HG03060 (cell line): ENCODE measurements around the gene RNASEH2B.

Experiments
- ATAC-seq: cut with Tn5 transposase; IDR thresholded peaks from one replicate; pipeline ENCODE4 v1.9.1; 2021; ENCODE audit warnings: low read depth, moderate number of reproducible peaks; ENCODE audit not compliant: unreplicated experiment

Gene RNASEH2B

DNA sequence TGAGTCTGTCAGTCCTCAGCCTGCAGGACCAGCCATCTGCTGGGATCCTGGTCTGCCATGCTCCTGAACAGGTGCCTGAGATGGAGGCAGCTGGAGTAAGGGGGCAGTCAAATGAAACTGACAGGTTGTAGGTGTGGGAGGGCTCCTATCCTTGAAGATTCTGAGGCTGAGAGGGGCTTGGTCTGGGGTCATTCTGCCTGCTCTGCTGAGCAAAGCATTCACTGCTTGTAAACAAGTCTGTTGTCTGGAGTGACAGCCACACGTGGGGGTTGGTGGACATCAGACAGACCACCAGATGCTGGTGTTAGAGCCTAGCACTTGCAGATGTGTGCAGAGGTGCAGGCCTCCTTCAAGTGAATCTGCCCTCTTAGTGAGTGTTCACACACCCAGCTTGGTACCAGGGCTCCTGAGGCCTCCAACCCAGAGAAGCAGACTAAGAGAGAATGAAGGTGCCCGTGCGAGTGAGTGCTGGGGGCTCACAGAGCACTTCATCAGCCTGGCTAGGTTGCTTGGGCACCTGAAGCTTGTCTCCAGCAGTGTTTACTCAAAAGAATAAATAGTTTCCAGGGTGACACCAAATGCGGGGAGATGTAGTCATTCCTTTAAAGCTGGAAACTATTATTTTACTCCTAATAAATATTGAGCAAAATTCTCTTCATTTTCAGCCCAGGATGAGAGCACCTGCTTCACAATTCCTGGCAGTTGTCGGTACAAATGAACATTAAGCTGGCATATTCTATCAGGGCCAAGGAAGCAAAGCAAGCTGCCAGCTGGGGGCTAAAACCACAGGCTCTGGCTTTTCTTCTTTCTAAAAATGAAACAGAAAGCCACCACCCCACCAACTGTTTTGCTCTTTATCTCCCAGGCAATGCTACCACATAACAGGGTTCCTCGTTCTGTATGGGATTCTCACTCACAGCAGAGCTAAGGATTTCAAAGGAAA lies 82.3 kb downstream of the RNASEH2B start:
- ATAC-seq, result no peak

DNA sequence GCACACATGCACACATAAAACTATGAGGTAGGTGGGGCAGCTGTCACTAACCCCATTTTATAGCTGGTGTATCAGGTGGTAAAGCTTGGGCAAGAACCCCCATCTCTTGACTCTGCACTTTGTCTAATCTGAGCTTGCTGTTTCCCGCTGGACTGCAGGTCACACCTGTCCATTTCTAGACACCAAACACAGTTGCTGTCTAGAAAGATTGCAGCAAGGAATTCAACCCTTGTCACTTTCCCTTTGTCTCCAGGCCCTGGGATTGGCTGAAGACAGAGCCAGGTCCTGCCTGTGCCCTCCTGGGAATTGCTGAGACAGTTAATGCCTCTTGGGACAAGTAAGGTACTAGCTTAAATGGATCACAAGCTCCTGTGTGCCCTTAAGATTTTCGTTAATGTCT lies 83.8 kb downstream of the RNASEH2B start:
- no peak for ATAC-seq

DNA sequence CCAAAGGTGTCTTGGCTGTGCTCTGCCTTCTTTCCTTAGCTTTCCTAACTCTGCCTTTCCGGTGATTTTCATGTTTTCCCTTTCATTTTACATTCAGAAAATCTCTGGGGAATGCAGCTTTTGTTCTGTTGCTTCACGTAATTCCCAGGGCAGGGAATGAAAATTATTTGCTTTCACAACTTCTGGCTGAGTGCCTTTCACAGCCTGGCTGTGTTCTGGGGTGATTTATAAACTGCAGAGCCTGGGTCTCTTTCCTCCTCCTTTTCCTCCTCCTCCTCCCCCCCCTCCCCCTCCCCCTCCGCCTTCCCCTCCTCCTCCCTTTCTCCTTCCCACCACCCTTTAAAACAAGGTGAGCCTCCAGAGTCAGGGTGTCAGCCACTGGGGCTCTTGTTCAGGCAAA lies 84.3 kb downstream of the RNASEH2B start:
- no peak for ATAC-seq

DNA sequence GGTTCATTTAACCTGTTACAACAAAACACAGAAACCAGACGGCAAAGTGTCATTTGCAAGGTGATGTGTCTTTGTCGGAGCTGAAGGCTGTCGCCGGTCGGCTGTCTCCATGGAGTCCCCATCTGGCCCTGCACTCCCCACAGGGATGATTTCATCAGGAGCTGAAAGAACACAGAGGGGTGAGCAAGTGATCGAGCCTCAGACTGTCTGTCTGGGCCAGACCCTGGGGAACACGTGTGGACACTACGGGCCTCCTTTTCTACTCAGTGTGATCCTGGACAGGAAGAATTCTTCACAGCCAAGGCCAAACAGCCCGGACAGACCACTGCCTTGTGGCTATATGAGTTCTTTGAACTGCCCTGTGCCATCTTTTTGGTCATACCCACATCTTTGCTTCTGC lies 85.1 kb downstream of the RNASEH2B start:
- no peak for ATAC-seq

DNA sequence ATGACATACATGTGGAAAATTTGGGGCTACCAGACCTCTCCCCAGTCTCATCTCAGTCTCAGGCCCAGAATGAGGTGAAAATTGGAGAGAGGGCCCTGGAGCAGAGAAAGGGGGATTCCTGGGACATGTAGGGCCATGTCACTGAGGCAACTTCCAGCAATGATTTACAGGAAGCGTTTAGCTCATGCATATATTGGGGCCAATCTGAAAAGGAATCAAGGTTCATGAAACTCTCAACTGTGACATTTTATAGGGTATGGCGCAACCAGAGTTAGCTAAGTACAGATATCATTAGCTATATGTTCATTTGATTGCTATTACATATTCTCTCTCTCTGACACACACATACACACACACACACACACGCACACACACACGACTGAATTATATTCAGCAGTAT lies 86.3 kb downstream of the RNASEH2B start:
- no peak for ATAC-seq

DNA sequence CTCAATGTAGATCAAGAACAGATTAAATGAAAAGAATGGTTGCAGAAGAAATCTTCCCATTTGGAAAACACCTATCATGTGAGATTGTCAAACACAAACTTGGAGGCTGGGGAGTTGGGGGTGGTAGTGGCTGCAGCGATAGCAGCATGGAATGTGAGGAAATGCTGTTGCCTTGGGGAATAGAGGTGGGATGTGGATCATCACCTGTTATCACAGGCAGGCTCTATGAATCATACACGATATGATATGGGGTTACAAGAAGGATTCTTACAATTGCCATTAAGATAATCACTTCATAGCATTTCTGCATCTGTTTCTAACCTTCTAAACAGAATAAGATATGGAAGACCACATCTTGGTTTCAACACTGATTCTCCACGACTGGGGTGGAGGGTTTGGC lies 88.7 kb downstream of the RNASEH2B start:
- no peak for ATAC-seq

DNA sequence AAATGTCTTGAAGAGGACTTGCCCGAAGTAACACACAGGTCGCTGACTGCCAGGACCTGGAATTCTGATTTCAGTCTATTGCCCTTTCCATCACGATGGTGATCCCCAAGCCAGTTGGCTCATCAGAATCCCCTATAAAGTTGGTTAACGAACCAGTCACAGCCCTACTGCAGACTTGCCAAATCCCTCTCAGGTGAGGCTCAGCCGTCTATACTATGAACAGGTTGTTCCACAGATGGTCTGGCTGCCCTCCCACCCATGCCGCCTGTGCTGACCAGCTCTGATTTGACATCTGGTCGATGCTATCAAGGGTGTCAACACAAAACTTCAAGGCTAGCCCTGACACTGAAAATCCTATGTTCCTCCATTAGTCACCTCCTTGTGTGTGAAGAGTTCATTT lies 90.0 kb downstream of the RNASEH2B start:
- no peak for ATAC-seq

DNA sequence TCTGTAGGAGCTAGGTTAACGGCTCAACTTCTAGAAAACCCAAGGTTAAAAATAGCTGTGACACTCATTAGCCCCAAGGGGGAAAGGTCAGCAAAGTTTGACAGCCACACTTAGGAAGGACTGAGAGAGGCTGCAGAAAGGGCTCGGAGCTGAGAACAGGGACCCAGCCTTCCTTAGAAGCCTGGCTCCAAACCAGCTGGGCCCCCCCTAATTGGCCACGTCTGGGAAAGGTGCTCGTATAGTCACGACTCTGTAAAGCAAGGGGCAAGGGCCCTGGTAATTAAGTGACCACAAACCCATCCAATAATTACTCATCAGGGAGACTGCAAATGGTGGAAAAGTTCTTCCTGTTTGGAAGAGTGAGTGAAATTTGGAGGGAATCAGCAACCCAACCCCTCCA lies 90.5 kb downstream of the RNASEH2B start:
- no peak for ATAC-seq

DNA sequence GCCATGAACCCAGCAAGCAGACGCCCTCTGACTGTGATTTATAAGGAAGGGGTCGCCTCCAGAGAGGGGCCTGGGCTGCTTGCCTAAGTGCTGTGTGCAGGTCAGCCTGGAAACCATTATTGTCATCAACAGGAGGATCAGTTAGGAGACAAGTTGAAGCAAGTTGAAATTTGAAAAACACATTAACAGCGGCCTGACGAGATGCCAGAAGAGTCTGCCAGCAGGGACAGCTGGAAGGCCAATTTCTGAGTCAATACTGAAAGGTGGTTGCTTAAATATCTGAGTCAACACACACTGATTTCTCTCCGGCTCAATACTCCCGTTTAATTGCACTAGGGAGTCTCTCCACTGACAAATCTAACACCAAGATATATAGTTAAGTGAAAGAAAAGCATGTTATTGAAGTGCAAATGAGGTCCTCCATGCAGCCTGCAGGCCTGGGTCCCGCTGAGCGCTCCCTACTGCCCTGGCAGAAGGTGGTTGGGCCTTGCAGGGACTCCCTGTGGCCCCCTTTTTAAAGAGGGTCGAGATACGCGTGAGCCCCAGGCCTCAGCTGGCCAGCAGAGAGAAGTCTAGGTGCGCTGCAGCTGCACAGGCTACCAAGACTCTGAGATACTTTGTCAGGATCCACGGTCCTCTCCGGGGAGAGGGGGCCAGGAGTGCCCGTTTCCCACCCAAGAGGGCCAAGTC lies 91.1 kb downstream of the RNASEH2B start:
- ATAC-seq, result no peak

DNA sequence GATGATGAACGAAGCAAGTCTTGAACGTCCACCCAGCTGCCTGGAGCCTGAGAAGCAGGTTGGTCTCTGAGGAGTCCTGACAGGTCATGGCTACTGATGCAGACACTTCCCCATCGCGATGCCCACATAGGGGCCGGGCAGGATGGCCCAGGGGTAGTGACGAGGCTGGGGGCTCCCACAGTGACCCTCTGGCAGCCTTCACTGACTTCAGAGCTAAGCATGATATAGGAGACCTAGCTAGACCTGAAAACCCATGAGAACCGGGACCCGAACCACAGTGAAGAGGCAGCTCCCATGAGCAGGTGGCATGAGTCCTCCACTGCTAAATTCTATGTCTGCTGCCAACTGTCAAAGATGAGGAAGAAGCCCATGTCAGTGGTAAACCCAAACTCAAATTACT lies 91.7 kb downstream of the RNASEH2B start:
- no peak for ATAC-seq

DNA sequence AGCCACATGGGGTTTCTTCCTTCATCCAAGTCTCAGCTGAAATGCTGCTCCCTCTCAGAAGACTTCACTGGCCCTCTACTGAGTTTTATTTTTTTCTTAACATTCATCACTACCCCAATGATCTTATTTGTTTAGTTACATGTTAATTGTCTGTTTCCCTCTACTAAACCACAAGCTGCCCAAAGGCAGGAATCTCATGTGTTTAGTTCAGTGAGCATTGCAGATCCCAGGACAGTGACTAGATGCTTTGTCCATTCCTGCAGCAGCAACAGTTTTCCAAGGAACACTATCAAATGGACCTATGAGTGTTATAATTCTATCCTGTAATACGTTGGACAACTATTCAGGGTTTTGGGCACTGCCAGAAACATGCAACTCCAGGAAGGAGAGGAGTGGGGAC lies 93.1 kb downstream of the RNASEH2B start:
- no peak for ATAC-seq

DNA sequence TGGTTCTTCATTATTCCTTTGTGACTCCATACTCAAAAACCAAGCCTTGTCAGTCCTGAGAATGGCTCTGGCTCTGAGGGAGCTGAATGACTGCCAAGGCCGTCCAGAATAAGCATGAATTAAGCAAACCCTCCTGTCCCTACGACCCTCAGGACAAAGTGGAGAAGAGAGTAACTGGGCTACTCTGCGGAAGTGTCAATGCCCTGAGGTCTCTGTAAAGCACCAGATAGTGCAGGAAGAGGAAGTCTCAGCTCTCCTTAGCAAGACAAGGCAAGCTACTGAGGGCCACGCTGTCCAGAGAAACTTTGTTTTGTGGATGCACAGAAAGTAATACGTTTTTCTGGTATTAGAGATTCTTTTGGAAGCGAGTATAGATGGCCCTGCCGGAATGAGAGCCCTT lies 94.1 kb downstream of the RNASEH2B start:
- no peak for ATAC-seq

DNA sequence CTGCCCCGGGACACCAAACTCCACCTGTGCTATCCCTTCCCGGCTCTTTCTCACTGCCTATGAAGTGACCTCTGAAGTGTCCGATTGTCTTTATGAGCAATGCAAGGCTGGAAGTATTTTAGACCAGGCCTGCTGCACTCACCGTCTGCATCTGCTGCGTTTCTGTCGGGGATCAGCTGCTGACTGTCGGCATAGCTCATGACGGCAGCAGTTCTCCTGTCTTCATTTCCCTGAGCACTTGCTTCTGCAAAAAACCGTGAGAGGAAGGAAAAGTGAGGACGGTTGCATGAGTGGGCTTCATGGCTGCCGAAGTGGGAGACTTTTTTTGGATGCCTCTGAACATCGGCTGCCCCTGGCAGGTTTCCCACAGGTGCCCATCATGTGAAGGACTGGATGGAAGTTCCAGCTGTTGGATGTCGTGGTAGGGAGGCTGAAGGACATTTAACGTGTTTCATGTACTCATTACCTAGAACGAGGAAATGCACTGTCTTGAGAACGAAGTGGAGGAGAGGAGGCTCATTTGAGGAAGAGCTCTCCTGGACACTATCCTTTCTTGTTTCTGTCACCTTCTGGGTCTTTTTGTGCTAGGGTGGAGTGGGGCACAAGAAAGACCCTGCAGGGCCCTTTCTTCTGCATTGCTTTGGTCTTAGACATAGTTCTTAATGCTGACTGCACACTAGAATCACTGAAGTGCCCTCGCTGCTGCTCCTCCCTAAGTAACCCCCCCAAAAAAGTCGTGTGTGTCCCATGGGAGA lies 94.7 kb downstream of the RNASEH2B start:
- no peak for ATAC-seq

DNA sequence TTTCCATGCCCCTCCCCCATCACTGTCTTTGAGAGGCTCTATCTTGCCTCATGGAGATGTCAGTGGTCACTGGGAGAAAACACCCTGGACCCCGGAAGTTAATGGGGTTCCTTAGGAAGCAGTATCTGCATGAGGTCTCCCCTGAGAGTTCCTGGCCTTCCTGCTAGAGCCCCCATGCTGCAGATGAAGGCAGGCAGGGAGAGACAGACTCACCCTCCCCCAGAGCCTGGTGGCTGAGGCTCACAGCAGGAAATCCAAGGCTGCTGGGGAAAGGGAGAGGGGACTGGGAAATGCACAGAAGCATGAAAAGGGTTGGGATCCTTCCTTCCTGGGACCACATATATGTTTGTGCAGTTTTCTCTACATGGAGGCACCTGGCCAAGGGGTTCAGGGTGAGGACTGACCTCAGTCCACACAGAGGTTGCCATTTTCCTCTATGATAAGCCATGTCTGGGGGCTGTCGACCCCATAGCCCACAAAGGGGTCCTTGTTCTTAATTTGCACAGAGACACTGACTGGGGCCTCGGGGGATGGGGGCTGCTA lies 95.4 kb downstream of the RNASEH2B start:
- no peak for ATAC-seq

DNA sequence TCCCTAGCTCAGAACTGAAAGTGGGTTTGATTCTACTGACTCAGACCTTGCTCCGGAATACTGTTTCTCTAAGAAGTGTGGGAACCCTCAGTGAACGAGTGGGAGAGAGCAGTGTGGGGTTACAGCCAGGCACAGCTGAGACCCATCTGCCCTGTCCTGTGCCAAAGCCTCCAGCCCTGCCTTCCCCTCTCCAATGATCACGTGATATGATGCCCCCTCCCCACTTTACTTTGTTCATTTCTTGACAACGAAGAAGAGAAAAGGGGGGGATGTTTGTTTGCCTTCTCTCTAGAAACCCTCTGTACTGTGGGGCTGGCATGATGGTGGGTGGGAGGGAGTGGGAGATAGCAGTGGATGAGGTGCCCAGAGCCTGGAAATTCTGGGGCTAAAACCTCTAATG lies 96.0 kb downstream of the RNASEH2B start:
- no peak for ATAC-seq
